ENCODE data around the gene EIF4A3. TPM values are rescaled to one million over a fixed set of nuclear protein-coding genes. Genes with fewer than 3 reads are reported as not detected.

Gene EIF4A3
- total RNA-seq, 1 experiment from 2014 or later, result 160 TPM

GRCh38 chr17:80124351-80124981, 22.5 kb downstream of the EIF4A3 start (continued):
- TF ChIP-seq E2F4 (CRISPR knock-in tag; IDR thresholded peaks at IDR 0.05; ENCODE audit: borderline replicate concordance, low read depth) (no peak), ZNF416 (CRISPR knock-in tag; IDR thresholded peaks at IDR 0.05) (no peak), MXD4 (CRISPR knock-in tag; IDR thresholded peaks at IDR 0.05; ENCODE audit: borderline replicate concordance) (no peak), ZSCAN18 (CRISPR knock-in tag; IDR thresholded peaks at IDR 0.05) (no peak), GABPB1 (CRISPR knock-in tag; IDR thresholded peaks at IDR 0.05) (no peak), GRHL2 (CRISPR knock-in tag; IDR thresholded peaks at IDR 0.05; ENCODE audit: insufficient replicate concordance, severe bottlenecking) (no peak), FOXP4 (CRISPR knock-in tag; IDR thresholded peaks at IDR 0.05) (no peak), CREB1 (CRISPR knock-in tag; IDR thresholded peaks at IDR 0.05) (0 out of 2 replicates have a peak, but pooled peaks have one; percentile 38), USF1 (CRISPR knock-in tag; IDR thresholded peaks at IDR 0.05) (peak; percentile 86), ZNF425 (CRISPR knock-in tag; conservative IDR thresholded peaks at IDR 0.05) (no peak), IRF1 (CRISPR knock-in tag; IDR thresholded peaks at IDR 0.05) (no peak)

GRCh38 chr17:80123791-80124190, 23.1 kb downstream of the EIF4A3 start:
- TF ChIP-seq ZNF219 (CRISPR knock-in tag; IDR thresholded peaks at IDR 0.05; ENCODE audit: borderline replicate concordance), result no peak
- no peak for TF ChIP-seq SMAD4 (CRISPR knock-in tag; IDR thresholded peaks at IDR 0.05)
- no peak for TF ChIP-seq NFATC4 (CRISPR knock-in tag; IDR thresholded peaks at IDR 0.05)
- no peak for TF ChIP-seq ZNF425 (CRISPR knock-in tag; conservative IDR thresholded peaks at IDR 0.05)
- TF ChIP-seq USF1 (CRISPR knock-in tag; IDR thresholded peaks at IDR 0.05), result no peak
- peak overlapping the region; percentile 67 for H3K27ac Mint-ChIP-seq
- H3K9me3 Mint-ChIP-seq, result no peaks in the 10 kb centered on the region
- no peak overlapping the region for H3K4me3 Mint-ChIP-seq
- peaks cover 16% of the 10 kb centered on the region for H3K4me1 Mint-ChIP-seq
- H3K36me3 Mint-ChIP-seq, result no peaks in the 10 kb centered on the region
- DNase-seq (ENCODE audit: low spot score) (no peak), ATAC-seq (no peak)
- POLR2A ChIA-PET, result interaction anchor here (0.8 to 1.7 kb wide), 4 partner anchors 9 to 41 kb away, joined by 3 to 16 read pairs (median 4); partner anchors contain the start of gene GAA
- CTCF ChIA-PET, result interaction anchor here (0.6 to 5.4 kb wide), 45 partner anchors 8 to 1026 kb away, joined by 3 to 107 read pairs (median 6); partner anchors contain the start of genes GAA, SGSH and SLC26A11
- no peaks in the 10 kb centered on the region for H3K27me3 Mint-ChIP-seq (ENCODE audit: low read depth)
